ENCODE data around the gene PALLD.

- TF ChIP-seq EZH2 (IDR thresholded peaks at IDR 0.05) (no peak), POLR2AphosphoS5 (IDR thresholded peaks at IDR 0.05; ENCODE audit: borderline replicate concordance, low read depth, low read length) (no peak)
Observed at GRCh38 chr4:168451331-168451730, 45.5 kb upstream of the PALLD start.

All from SK-N-MC (cell line).